ENCODE measurements around the gene MAP2K3.
"Not testable (repeated sequence)": the region's sequence is repeated elsewhere in the genome, so short reads cannot be mapped to it uniquely, and the experiment has no call there.

Gene MAP2K3

GRCh38 chr17:21337981-21338625 lies 53.6 kb downstream of the MAP2K3 start:
- not testable (repeated sequence) for DNase-seq

- no peak for DNase-seq
Observed at GRCh38 chr17:21339011-21339410, 54.5 kb downstream of the MAP2K3 start.

- DNase-seq, result not testable (repeated sequence)
Observed at GRCh38 chr17:21339571-21339970, 55.1 kb downstream of the MAP2K3 start.

GRCh38 chr17:21340407-21340806 lies 55.9 kb downstream of the MAP2K3 start:
- DNase-seq, result not testable (repeated sequence)

GRCh38 chr17:21341279-21341678 lies 56.8 kb downstream of the MAP2K3 start:
- not testable (repeated sequence) for DNase-seq

GRCh38 chr17:21341925-21342540 lies 57.5 kb downstream of the MAP2K3 start:
- DNase-seq, result not testable (repeated sequence)

- DNase-seq, result not testable (repeated sequence)
Observed at GRCh38 chr17:21343061-21343949, 58.8 kb downstream of the MAP2K3 start.

GRCh38 chr17:21344801-21345200 lies 60.3 kb downstream of the MAP2K3 start:
- DNase-seq, result not testable (repeated sequence)

- no peak for DNase-seq
Observed at GRCh38 chr17:21345236-21345635, 60.7 kb downstream of the MAP2K3 start.

- not testable (repeated sequence) for DNase-seq
Observed at GRCh38 chr17:21346107-21346506, 61.6 kb downstream of the MAP2K3 start.

- not testable (repeated sequence) for DNase-seq
Observed at GRCh38 chr17:21346651-21347250, 62.2 kb downstream of the MAP2K3 start.

GRCh38 chr17:21347660-21348059 lies 63.1 kb downstream of the MAP2K3 start:
- not testable (repeated sequence) for DNase-seq

- DNase-seq, result not testable (repeated sequence)
Observed at GRCh38 chr17:21348081-21348925, 63.8 kb downstream of the MAP2K3 start.

- DNase-seq, result not testable (repeated sequence)
Observed at GRCh38 chr17:21348926-21349261, 64.4 kb downstream of the MAP2K3 start.

GRCh38 chr17:21349358-21350050 lies 65.0 kb downstream of the MAP2K3 start:
- not testable (repeated sequence) for DNase-seq

- not testable (repeated sequence) for DNase-seq
Observed at GRCh38 chr17:21350495-21350894, 66.0 kb downstream of the MAP2K3 start.

- no peak for DNase-seq
Observed at GRCh38 chr17:21351366-21352065, 67.0 kb downstream of the MAP2K3 start.

- DNase-seq, result no peak
Observed at GRCh38 chr17:21352221-21352980, 67.9 kb downstream of the MAP2K3 start.

- no peak for DNase-seq
Observed at GRCh38 chr17:21352981-21353265, 68.4 kb downstream of the MAP2K3 start.

GRCh38 chr17:21353326-21354010 lies 69.0 kb downstream of the MAP2K3 start:
- no peak for DNase-seq

Data from activated CD4-positive, alpha-beta T cell treated with anti-CD3 and anti-CD28 coated beads, Interleukin-2, amount 50 U/mL, for 16 hours (primary cell).